PFSK-1 (cell line): ENCODE results near the gene MAGI2.

ENCODE experiments used
- FOXP2 ChIP-seq: optimal IDR thresholded peaks from 2 replicates; pipeline ENCODE3; 2011; ENCODE audit warnings: borderline replicate concordance, control low read depth, inconsistent platforms; ENCODE audit not compliant: insufficient read depth; ENCODE audit errors: extremely low read length, extremely low read depth
- POLR2AphosphoS5 ChIP-seq: IDR thresholded peaks from 2 replicates; pipeline ENCODE4 v1.6.1; 2012; ENCODE audit warnings: low read depth, mild to moderate bottlenecking, control low read depth, low read length, moderate library complexity
- REST ChIP-seq, 2 experiments: IDR thresholded peaks; 2 replicates each; pipeline versions ENCODE4 v1.6.1 to v1.8.0; 2011 to 2012; ENCODE audit warnings: low read depth in 2 of 2, low read length in 2 of 2, control low read depth in 1 of 2, inconsistent platforms in 1 of 2, mild to moderate bottlenecking in 1 of 2, moderate library complexity in 1 of 2; ENCODE audit not compliant: insufficient read depth in 1 of 2
- SIN3A ChIP-seq: IDR thresholded peaks from 2 replicates; pipeline ENCODE4 v1.6.1; 2012; ENCODE audit warnings: mild to moderate bottlenecking, low read length, moderate library complexity, borderline replicate concordance; ENCODE audit not compliant: insufficient read depth
- TAF1 ChIP-seq: IDR thresholded peaks from 2 replicates; pipeline ENCODE4 v1.6.1; 2012; ENCODE audit warnings: low read length, control low read depth, borderline replicate concordance; ENCODE audit not compliant: insufficient read depth

MAGI2 gene

GRCh38 chr7:78165854-78166253 lies 1287.6 kb downstream of the MAGI2 start:
- TF ChIP-seq FOXP2: no peak

- TF ChIP-seq POLR2AphosphoS5 (no peak), SIN3A (no peak), FOXP2 (no peak), REST (IDR thresholded peaks at IDR 0.05; ENCODE audit: insufficient read depth in 1 of 2, low read depth in 2 of 2, low read length in 2 of 2) (no peak), TAF1 (no peak)
Measured at GRCh38 chr7:78165454-78165853, 1288.0 kb downstream of the MAGI2 start.

GRCh38 chr7:78164459-78164858 lies 1289.0 kb downstream of the MAGI2 start:
- TF ChIP-seq FOXP2 (no peak), SIN3A (no peak), TAF1 (no peak), REST (IDR thresholded peaks at IDR 0.05; ENCODE audit: insufficient read depth in 1 of 2, low read depth in 2 of 2, low read length in 2 of 2) (no peak), POLR2AphosphoS5 (no peak)

GRCh38 chr7:78161781-78162180 lies 1291.7 kb downstream of the MAGI2 start:
- TF ChIP-seq SIN3A (no peak), FOXP2 (no peak), REST (IDR thresholded peaks at IDR 0.05; ENCODE audit: insufficient read depth in 1 of 2, low read depth in 2 of 2, low read length in 2 of 2) (no peak), POLR2AphosphoS5 (no peak)

- TF ChIP-seq SIN3A (no peak), TAF1 (no peak), POLR2AphosphoS5 (no peak), FOXP2 (no peak), REST (IDR thresholded peaks at IDR 0.05; ENCODE audit: insufficient read depth in 1 of 2, low read depth in 2 of 2, low read length in 2 of 2) (no peak)
Measured at GRCh38 chr7:78159545-78159944, 1293.9 kb downstream of the MAGI2 start.

- TF ChIP-seq POLR2AphosphoS5: no peak
- no peak for TF ChIP-seq FOXP2
- no peak for TF ChIP-seq REST (IDR thresholded peaks at IDR 0.05; ENCODE audit: insufficient read depth in 1 of 2, low read depth in 2 of 2, low read length in 2 of 2)
- no peak for TF ChIP-seq SIN3A
- TF ChIP-seq TAF1: no peak
Measured at GRCh38 chr7:78153285-78153684, 1300.2 kb downstream of the MAGI2 start.
